ENCODE measurements around the gene ADAM33.

The ADAM33 gene

DNA sequence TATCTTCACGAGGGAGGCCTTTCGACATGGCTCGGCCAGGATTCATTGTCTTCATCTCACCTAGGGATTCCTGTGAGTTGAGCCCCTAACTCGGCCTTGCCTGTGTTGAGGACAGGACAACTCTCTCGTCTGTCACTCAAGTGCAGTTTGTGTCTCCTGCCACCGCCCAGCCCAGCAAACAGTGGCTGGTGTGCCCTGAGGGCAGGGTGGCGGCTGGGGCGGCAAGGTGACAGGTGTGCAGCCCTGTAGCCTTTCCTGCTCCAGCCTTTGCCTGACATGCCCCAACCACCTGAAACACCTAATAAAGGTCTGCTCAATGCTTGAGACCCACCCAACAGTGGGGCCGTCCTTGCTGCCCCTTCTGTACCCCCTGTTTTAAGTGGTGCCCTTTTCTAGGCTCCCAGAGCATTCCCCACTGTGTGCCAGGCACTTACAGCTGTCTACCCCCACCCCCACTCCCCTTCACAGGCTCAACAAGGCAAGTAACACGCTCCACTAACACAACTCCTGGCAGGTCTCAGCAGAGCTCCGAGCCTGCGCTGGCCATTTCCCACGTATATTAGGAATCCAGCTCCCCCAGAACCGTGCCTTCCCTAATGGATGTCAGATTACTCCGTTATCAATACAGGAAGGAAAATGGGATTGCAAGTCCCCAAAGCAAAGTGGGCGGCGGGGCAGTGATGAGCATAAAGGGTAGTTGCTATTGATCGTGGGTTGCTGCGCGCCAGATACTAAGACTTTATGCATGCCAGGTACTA lies 36.3 kb downstream of the ADAM33 start:
- DNase-seq: no peak

GRCh38 chr20:3640259-3640658 lies 41.6 kb downstream of the ADAM33 start:
- DNase-seq: no peak

- DNase-seq: no peak
Measured at GRCh38 chr20:3635346-3635745, 46.5 kb downstream of the ADAM33 start.

DNA sequence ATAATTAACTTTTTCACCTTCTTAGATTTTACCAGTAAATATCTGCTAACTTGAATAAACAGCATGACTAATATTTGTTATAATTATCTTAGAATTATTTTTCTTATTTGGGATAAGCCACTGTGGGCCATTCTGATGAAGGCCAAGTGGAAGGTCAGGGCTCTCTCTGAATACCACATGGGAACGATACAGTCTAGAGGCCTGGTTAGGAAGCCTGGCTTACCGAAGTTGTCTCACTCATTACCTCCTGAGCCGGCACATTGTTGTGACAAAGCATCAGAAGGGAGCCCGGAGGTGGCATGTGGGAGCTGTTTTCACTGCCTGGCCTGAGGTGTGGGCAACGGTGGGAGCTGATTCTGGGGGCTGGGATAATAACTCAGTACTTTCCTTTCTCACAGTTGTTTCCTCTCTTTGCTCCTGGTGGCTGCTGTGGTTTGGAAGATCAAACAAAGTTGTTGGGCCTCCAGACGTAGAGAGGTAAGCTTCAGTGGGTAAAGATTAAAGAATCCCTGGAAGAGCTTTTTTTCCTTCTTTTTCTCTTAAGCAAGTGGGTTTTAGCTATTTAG lies 47.8 kb downstream of the ADAM33 start:
- no peak for DNase-seq

DNA sequence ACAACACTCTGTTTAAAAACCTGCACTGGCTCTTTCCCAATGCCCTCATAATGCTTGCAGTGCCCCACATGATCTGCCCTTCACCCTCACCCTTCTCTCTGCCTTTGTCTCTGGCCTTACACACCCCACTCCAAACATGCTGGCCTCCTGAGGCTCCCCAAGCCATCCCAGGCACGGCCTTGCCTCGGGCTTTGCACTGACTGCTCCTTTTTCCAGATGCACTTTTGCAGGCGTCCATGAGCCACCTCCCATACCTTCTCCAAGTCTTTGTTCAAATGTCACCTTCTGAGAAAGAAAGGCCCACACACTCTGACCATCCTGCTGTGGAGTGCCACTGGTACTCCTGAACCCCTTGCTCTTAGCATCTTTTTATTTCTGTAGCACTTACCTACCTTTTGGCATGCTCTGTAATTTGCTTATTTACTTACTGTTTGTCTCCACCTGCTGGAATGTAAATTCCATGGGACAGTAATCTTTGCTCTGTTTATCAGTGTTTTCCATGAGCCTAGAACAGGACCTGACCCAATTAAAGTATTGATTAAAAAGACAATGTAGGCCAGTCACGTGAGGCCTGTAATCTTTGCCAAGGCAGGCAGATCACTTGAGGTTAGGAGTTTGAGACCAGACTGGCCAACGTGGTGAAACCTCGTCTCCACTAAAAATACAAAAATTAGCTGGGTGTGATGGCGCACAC lies 49.4 kb downstream of the ADAM33 start:
- DNase-seq: no peak

DNA sequence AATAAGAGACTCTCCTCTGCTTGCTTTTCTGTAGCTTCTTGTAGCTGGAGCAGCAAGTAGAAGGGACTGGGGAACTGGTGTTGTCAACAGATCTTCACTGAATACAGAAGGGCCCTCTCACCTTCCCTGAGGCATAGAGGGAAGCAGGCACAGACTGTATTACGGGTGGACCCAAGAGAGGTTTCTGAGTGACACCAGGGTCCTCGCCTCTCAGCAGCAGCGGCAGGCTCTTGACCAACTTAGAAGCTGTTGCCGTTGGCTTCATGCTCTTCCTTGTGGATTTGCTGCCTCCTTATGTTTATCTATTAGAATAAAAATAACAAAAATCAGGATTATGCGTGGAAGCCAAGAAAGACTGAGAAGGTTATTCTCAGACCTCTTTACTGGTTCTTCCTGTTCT lies 50.3 kb downstream of the ADAM33 start:
- no peak for DNase-seq

GRCh38 chr20:3630429-3630828 lies 51.4 kb downstream of the ADAM33 start:
- no peak for DNase-seq

DNA sequence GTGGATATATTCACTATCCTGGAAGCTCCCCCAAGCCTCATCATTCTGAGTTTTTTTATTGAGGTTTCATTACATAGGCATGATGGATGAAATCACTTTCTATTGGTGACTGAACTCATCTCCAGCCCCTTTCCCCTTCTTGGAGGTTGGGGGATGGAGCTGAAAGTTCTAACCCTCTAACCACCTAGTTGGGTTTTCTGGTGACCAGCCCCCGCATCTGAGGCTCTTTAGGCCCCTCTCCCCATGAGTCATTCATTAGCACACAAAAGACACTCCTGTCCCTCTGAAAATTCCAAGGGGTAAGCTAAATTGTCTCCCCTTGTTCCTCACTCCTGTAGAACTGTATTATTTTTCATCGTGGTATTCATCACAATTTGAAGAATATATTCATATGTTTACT lies 51.9 kb downstream of the ADAM33 start:
- DNase-seq: no peak

DNA sequence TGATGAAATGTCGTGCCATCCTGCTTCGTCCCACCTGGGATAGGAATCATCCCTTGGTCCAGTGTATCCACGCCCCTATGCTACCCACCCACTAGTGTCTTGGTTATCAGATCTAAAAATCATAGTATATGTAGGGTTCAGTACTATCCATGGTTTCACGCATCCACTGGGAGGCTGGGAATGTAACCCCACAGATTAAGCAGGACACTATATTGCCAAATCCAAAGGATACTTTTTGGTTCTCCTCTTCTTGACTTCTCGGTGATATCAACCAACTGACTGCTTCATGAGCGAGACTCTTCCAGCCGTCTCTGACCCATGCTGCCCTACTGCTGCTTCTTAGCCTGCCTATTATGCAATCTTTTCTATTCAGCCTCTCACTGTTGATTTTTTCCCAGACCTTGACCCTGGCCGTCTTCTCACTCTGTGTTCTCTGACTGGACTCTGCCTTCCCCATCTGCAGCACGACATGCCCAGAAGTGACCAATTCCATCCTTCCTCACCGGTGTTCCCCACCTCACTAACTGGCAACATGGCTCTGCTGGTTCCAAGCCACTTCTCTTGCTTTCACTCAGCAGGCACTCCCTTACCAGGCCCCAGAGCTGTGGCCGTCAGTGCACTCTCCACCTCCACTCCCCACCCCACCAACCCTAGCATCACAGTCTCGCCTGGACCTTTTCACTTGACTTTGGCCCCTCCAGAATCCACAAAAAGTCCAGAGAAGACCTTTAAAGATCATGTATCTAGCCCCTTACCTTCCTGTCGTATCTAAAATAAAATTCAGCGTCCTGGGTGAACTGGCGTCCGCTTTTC lies 53.1 kb downstream of the ADAM33 start:
- no peak for DNase-seq

DNA sequence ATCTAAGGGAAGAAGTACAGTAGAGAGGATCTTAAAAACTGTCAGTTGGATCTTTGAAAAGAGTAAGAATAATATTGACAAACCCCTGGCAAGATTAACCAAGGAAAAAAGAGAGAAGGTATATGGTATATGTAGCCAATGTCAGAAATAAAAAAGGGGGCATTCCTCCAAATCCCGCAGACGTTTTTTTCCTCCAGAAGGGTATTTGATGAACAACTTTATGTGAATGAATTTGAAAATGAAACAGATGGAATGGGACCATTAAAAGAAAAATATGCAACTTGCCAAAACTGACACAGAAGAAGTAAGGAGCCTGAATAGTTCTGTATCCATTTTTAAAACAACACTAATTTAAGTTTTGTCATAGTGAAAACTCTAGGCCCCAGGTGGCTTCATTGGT lies 54.3 kb downstream of the ADAM33 start:
- DNase-seq: no peak

- no peak for DNase-seq
Measured at GRCh38 chr20:3622406-3622805, 59.4 kb downstream of the ADAM33 start.

DNA sequence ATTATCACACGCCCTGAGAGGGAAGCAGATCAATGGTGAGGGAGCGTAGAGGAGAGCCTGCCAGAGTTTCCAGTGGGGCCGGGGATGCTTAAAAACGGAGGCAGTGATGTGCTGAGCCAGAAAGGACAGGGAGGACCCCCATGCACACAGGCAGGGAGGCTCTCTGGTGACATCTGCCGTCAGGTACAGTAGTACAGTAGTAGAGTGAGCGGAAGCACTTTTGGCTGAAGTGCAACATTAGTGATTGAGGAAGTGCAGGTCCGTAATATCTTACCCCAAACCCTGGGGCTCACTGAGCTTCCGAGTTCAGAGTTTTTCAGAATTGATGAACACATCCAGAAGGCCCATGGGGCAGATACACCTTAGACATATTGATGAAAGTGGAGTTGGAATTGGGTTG lies 60.7 kb downstream of the ADAM33 start:
- no peak for DNase-seq
